ENCODE data around the gene ATP1A1.

ATP1A1 gene

DNA sequence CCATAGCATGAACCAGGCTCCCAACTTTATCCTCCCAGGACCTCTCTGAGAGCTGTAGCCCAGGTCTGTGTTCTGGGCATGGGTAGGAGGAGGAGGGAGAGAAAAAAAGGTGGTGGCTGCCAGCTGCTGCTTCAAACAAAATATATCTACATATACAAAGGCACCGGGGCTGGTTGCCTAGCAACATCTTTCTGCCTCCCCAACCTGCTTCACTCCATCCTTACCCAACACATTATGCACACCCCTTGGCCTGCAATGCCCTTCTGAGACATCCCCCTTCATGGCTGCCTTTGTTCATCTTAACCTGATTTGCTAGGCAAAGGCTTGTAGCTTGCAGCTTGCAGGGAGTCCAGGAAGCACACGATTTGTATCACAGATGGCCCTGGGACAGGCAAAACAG is 27.2 kb upstream of the ATP1A1 start:
- DNase-seq = peak; percentile 80

DNA sequence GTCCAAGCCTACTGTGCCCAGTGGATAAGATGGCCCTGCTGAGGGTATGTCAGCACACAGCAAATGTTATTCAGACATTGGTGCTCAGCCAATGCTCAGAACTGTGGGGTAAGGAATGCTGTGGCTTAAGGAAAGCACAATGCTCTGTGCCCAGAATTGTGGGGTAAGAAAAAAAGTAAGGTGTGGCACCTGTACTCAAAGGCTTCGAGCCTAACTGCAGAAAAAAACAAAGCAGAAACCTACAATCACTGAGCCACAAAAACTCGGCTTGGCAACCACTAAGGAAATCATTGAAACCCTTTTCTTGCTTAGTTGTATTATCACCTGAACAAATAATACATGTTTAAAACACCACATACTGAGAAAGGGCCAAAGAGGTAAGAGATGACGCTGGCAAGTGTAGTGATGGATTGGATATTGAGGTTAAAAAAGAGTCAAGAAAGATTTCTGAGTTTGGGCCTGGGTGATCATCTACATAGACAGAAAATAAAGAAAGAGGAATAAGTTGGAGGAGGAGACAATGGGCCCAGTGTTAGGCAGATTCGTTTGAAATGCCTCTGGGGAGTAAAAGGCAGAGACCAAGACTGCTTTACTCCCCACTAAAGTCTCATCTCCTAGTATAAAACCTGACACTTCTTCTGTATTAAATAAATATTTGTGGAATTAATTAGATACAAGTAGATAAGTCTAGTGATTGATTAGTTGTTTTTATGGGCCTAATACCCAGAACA is 25.9 kb upstream of the ATP1A1 start:
- no peak for DNase-seq

DNA sequence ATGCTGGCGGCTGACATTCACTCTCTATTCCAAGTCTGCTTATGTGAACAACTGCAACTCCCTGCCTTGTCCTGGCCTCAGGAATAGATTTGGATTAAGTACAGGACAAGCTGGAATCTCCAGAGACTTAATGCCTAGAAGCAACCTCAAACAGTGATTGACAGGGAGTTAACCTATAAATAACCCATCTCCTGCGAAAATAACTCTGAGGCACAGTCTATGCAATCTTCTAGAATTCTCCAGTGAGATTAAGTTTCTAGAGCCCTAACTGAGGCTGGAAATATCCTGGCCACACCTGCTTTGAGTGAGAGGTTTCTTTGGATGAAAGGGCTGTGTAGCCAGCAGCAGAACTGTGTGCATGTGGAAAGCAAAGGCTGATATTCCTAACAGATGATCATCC is 25.3 kb upstream of the ATP1A1 start:
- no peak for DNase-seq

DNA sequence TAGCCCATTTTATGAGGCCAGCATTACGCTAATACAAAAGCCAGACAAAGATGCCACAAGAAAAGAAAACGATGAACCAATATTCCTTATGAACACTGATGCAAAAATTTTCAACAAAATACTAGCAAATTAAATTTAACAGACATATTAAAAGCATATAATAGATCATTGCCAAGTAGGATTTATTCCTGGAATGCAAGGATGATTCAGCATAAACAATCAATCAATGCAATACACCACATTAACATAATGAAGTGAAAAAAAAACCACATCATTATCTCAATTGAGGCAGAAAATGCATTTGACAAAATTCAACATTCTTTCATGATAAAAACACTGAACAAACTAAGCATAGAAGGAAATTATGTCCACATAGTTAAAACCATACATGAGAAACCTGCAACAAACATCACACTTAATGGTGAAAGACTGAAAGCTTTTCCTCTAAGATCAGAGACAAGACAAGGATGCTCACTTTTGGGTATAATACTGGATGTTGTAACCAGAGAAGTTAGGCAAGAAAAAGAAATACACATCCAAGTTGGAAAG is 22.9 kb upstream of the ATP1A1 start:
- no peak for DNase-seq

DNA sequence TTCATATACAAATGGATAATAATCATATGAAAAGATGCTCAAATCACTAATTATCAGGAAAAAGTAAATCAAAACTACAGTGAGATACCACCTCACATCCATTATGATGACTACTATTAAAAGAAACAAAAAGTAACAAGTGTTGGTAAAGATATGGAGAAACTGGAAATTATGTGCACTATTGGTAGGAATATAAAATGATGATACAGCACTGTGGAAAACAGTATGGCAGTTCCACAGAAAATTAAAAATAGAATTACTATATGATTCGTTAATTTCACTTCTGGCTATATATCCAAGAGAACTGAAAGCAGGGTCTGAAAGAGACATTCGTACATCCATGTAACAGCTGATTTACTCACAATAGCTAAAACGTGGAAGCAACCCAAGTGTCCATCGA is 21.1 kb upstream of the ATP1A1 start:
- DNase-seq = no peak

DNA sequence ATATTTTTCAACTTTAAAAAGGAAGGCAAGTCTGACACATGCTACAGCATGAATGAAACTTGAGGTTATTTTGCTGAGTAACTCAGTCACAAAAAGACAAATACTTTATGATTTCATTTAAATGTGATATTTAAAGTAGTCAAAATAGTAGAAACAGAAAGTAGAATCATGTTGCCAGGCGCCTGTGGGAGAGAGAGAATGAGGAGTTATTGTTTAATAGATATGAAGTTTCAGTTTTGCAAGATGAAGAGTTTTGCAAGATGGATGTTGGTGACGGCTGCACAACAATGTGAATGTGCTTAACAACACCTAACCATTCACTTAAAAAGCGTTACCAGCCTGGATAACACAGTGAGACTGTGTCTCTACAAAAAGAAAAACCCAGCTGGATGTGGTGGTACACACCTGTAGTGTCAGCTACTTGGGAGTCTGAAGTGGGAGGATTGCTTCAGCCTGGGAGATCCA is 20.7 kb upstream of the ATP1A1 start:
- no peak for DNase-seq

DNA sequence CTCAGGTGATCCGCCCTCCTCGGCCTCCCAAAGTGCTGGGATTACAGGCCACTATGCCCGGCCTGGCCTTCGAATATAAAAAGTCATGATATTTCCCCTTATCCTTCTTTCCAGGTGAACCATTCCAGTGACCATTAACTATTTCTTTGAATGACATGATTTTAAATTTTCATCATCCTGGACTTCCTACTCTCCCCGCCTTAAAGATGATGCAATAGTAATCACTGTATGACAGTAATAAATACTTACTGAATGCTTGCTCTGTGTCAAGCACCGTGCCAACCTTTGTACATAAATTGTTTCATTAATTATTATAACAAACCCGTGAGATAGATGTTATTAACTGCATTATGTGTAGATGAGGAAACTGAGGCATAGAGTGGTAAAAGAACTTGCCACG is 19.9 kb upstream of the ATP1A1 start:
- no peak for DNase-seq

DNA sequence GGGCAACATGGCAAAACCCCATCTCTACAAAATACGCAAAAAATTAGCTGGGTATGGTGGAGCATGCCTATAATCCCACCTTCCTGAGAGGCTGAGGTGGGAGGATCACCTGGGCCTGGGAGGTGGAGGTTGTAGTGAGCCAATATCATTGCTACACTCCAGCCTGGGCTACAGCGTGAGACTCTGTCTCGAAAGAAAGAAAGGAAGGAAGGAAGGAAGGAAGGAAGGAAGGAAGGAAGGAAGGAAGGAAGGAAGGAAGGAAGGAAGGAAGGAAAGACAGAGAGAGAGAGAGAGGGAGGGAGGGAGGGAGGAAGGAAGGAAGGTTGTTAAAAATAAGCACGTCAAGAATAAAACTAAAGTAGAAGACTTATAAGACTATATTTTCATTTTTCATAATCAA is 17.0 kb upstream of the ATP1A1 start:
- DNase-seq = no peak

DNA sequence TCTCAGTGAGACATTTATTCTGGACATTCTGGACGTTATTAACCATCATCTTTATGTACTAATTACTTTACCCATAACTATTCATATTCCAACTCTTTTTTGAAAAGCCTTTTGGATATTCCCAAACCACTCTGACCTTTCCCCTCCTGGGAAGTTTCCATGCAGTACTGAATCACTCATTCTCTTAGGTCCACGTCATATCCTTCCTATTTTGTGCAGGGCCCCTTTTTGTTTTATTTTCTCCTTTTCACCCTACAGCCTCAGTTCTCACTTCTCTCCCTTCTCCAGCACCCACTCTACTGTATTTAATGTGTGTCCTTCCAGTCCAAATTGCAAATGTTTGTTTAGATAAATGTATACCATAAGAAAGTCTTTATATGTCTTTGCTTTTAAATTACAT is 16.4 kb upstream of the ATP1A1 start:
- no peak for DNase-seq

DNA sequence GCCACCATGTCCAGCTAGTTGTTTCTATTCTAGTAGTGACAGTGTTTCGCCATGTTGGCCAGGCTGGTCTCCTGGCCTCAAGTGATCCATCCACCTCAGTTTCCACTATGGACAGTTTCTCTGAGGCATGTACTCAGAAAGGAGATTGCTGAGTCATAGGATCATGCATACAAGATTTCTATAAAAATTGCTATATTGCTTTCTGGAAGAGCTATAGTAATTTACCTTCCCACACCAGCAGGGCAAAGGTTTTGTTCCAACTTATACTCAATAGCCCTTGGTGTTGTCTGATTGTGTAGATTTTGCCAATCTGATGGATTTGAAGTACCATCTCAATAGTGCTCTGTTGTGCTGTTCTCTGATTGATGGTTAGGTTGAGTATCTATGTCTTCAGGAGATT is 15.6 kb upstream of the ATP1A1 start:
- no peak for DNase-seq

DNA sequence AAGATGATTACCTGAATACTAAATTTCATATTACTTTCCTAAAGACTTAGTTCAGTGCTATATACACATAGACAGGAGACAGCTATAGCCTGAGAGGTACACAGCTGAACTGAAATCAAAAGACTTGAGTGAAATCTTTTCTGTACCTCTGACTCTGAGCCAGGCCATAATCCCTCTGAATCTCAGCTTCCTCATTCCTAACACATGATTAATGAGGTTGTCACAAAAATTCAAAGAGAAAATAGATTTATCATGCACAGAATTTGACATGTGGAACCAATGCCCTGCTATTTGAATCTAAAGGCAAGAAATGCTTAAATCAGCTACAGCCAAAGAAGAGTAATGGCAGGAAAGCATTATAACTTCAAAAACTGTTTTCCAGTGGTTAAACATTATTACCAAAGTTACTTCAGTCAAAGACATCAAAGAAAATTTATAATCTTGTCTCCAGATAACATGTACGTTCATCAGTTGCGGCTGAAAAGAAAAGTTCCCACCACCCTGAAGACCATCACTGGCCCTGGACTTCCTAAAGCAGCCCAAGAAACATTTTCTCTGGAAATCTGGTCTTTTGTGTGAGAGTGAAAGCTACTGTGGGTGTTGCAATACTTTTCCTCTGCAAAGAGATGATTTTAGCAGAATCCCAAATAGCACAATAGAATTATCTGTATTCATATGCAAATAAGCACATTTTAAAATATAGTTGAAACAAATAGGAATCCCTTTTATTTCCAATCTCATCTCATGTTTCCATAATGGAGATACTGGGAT is 13.8 kb upstream of the ATP1A1 start:
- no peak for DNase-seq

DNA sequence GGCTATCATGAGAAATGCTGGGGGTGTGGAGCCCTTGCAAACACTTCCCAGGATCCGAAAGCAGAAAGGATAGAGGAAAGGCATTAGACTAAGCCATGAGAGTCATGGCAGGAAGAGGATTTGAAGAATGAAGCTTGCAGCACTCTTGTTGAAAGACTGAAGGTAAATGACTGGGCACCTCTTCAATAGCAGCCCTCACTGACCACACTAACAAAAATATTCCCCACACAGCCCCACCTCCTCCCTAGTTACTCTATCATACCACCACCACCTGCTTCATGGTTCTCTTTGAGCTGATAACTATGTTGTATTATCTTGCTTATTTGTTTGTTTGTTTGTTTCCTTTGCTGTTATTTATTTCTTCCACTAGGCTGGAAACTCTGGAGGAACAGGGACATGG is 13.2 kb upstream of the ATP1A1 start:
- no peak for DNase-seq

DNA sequence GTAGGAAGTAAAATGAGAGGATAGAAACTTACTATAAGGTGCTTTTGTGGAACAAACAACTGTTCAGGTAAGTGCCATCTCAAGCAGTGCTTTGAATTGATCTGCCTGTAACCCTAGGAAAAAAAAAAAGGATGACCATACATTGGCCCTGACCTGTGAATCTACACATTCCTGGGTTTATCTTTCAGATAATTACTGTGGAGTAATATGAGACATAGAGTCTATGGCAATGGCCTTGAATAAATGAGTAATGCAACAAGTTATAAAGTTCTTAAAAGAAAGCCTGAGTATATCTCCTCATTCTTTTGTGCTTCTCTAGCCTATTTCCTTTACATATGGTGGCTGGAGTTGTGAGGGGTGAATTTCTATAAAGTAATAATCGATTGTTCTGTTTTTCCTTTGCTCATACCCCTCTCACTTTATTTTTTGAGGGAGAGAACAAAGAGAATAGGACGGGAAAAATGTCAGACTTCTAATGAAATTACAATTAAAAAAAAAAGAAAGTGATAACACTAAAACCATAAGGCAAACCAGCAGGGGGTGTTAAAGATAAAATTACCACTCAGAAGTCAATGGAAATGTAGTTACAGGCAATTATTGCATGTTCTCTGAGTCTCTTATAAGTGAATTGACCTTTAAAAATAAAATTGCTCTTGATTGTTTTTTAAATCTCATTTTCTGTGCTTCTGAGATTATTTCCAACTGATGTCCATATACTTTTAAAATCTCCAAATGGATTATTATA is 12.4 kb upstream of the ATP1A1 start:
- no peak for DNase-seq

DNA sequence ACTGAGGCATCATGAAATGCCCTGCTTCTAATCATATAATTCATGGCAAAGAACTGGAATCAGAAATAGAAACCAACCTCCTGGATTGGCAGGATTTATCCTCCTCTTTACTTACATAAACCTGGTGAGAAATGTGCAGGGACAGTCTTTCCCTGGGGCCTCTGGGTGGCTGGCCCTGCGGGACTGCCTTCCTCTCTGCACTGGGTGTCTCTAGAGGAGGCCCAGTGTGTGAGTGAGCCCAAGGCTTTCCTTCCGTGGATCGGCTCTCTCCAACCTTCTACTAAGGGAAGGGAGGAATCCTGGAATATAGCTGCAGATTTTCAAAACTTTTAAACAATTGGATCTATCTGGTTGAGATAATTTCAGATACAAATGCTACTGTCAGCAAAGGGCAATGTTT is 11.4 kb upstream of the ATP1A1 start:
- no peak for DNase-seq

DNA sequence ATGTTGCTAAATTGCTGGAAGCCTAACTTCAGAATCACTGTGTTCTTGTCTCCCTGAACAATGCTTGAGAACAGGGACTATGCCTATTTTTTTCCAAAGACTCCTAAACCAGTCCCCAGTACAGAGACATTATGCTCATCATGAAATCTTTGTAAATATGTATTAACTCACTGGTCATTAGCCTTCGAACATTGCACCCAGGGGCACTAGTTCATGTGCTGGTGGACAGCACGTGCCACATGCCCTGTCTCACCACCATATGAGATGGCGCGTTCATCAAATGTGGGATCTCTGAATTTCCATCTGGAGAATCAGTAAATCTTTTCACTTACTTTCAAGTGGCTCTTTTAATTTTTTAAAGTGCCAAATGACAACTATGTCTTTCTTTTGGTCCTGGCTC is 11.0 kb upstream of the ATP1A1 start:
- no peak for DNase-seq

DNA sequence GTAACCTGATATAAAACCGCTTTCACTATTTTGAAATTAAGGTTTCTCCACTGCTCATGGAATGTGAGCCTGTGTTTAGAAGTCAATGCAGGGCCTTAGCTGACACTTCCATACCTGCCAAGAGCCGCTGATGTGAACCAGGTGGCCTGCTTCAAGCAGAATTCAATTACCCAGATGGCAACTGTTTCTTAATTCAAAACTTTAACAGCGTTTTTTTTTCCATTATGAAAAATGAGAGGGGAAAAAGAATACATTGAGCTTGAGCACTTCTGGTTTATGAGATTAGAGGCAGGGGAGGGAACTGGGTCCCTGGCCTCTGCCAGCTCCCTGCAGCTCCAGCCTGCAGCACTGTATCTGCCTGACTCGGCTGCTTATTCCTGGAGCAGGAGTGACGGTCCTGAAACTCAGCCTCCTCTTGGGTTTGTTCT is 7.7 kb upstream of the ATP1A1 start:
- no peak for DNase-seq

DNA sequence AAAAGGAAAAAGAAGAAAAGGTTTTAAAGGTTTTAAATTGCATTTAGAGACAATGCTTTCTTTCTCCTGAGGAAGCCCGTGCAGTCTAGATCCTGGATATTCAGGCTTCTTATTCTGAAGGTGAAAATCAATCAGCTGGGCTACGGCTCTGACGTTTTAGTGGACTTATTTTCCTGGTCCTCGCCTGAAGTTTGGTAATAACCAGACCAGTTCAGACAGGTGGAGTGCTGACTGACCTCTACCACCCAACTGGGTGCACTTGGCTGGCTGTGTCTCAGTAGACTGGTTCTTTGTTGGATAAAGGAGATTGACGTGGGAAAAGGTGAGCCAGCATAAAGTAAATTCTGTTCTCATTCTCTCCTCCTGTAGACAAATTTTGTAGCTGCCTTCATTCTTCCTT is 7.2 kb upstream of the ATP1A1 start:
- no peak for DNase-seq

DNA sequence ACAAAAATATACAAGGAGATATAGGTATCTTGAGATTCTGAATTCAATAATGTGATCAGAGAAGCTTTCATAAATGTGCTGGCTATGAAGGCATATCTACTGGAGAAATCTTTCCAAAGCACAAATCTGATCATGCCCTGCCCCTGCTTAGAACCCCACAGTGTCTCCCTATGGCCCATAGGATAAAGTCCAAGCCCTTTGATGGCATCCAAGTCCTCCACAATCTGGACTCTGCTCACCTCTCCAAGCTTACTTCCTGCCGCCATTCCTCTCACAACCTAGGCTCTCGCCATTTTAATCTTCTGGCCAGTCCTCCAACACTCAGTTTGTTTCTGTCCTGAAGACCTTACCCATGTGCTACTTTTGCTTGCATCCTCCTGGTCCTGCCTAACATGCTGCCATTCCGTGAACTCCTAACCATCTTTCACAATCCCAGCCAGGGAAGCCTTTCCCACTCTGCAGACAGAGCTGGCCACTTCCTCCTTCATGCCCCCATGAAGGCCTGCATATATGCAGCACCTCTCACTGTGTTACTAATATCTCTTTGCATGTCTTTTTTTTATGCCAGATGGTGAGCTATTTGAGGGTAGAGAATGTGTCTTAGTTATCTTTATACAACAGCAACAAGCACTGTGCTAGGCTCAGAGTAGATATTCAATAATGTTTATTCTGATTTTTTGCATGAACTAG is 5.6 kb upstream of the ATP1A1 start:
- DNase-seq = no peak

DNA sequence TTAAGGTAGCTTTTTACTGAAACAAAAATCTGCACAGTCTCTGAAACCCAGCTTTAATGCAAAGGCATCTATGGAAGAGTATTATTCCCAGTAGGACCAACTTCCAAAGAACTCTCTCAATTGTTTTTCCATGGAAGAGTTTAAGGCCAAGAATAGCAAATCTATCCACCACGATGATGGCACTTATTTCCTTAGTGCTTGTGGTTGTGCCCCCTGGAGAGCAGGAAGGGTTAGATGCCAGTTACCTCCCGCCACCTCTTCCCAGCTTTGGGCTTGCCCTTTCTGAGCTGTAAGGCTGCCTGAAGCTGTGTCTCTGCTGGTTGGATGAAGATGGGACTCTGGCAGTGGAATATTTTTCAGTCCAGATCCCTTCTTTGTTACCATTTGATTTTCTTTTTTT is 4.8 kb upstream of the ATP1A1 start:
- DNase-seq = no peak

DNA sequence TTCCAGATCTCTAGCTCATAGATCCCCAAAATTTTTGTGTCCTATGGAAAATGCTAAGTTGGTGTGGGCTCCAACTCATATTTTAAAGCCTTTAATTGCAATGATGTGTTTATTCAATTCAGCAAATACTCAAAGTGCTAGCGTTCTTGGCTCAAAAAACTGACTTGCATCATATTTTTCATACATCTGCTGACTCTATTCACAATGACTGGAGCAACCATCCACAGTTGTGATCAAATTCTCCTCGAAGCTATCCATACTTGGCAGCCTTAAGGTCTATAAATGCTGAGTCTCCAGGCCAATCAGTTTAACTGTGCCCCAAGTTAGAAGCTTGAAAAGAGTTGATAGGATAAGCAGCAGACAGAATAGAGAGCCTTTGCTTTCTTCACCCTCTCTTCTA is 2.9 kb upstream of the ATP1A1 start:
- no peak for DNase-seq

DNA sequence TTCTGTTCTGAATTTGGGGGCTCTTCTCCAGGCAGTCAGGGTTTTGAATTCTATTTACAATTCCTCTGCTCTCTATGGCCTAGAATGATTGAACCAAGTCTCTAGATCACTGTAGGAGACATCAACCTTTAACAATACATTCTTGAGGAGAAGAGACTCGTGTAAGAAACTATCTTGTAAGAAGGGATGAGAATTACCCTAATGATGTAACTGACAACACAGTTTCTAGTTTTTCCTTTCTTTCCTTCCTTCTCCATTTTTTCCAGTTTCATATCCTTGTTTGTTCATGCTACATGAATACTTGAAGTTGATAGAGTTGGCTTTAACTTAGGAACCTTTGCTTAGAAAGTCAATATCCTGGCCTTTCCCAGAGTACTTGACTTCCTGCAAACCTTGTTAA is 1.3 kb upstream of the ATP1A1 start:
- no peak for DNase-seq

DNA sequence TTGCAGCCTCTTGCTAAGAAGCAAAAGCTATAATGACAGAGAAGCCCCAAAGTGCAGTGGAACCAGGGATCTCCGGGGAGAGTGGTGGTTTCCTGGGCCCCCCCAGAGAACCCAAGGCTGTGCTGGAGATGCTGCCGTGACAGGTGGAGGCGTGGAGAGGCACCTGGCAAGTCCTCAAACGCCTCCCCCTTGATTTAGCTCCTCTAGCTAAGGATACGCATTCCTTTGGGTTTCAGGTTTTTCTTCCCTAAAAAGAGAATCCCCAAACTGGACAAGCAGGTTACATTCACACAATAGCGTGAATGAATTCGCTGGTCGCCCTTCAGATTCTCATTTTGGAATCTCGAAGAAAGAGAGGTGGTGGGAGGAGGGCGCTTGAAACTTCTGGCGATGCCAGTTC is 853 bp upstream of the ATP1A1 start:
- no peak for DNase-seq
